HG02588 (cell line): ENCODE results near the gene SUSD2.
"Not testable (repeated sequence)": the region's sequence is repeated elsewhere in the genome, so short reads cannot be mapped to it uniquely, and the experiment has no call there.

Experiments used
- ATAC-seq: cut with Tn5 transposase; IDR thresholded peaks from one replicate; pipeline ENCODE4 v1.9.1; 2021; ENCODE audit warnings: mild to moderate bottlenecking, moderate library complexity; ENCODE audit not compliant: unreplicated experiment

SUSD2 gene

GRCh38 chr22:24181088-24181995 is at the start of gene SUSD2:
Gene SUSD2, plus strand, starts transcription at chr22:24181487. Its CDS starts 33 bp downstream, at chr22:24181520.
- ATAC-seq, result no peak

GRCh38 chr22:24133187-24133965 is 47.9 kb upstream of the SUSD2 start:
- ATAC-seq, result no peak

- no peak for ATAC-seq
Observed at GRCh38 chr22:24134090-24134846, 47.0 kb upstream of the SUSD2 start.

- not testable (repeated sequence) for ATAC-seq
Observed at GRCh38 chr22:24136533-24136932, 44.8 kb upstream of the SUSD2 start.

GRCh38 chr22:24137595-24137994 is 43.7 kb upstream of the SUSD2 start:
- ATAC-seq, result no peak

- ATAC-seq, result no peak
Observed at GRCh38 chr22:24138649-24139420, 42.5 kb upstream of the SUSD2 start.

GRCh38 chr22:24140357-24140756 is 40.9 kb upstream of the SUSD2 start:
- ATAC-seq, result no peak

GRCh38 chr22:24141586-24141985 is 39.7 kb upstream of the SUSD2 start:
- ATAC-seq, result no peak

GRCh38 chr22:24142241-24142640 is 39.0 kb upstream of the SUSD2 start:
- no peak for ATAC-seq

- no peak for ATAC-seq
Observed at GRCh38 chr22:24142831-24143230, 38.5 kb upstream of the SUSD2 start.

GRCh38 chr22:24144056-24144777 is 37.1 kb upstream of the SUSD2 start:
- ATAC-seq, result no peak

- ATAC-seq, result no peak
Observed at GRCh38 chr22:24144778-24145085, 36.6 kb upstream of the SUSD2 start.

GRCh38 chr22:24145446-24146193 is 35.7 kb upstream of the SUSD2 start:
- ATAC-seq, result no peak

- ATAC-seq, result no peak
Observed at GRCh38 chr22:24146194-24146616, 35.1 kb upstream of the SUSD2 start.

- no peak for ATAC-seq
Observed at GRCh38 chr22:24146791-24147353, 34.4 kb upstream of the SUSD2 start.

- no peak for ATAC-seq
Observed at GRCh38 chr22:24147666-24148065, 33.6 kb upstream of the SUSD2 start.

- no peak for ATAC-seq
Observed at GRCh38 chr22:24148266-24149197, 32.8 kb upstream of the SUSD2 start.

GRCh38 chr22:24149198-24149590 is 32.1 kb upstream of the SUSD2 start:
- no peak for ATAC-seq
